NT2/D1 (cell line): ENCODE measurements around the gene ANKRD29.

Experiments used
- SUZ12 ChIP-seq: IDR thresholded peaks from 2 replicates; pipeline ENCODE4 v1.6.1; 2011; ENCODE audit not compliant: insufficient read length, insufficient read depth; ENCODE audit errors: extremely low read depth
- YY1 ChIP-seq: IDR thresholded peaks from 2 replicates; pipeline ENCODE4 v1.6.1; 2011; ENCODE audit not compliant: insufficient read length, insufficient read depth
- ZNF274 ChIP-seq: IDR thresholded peaks from 2 replicates; pipeline ENCODE4 v1.6.1; 2011; ENCODE audit warnings: mild to moderate bottlenecking, low read depth, low read length

DNA sequence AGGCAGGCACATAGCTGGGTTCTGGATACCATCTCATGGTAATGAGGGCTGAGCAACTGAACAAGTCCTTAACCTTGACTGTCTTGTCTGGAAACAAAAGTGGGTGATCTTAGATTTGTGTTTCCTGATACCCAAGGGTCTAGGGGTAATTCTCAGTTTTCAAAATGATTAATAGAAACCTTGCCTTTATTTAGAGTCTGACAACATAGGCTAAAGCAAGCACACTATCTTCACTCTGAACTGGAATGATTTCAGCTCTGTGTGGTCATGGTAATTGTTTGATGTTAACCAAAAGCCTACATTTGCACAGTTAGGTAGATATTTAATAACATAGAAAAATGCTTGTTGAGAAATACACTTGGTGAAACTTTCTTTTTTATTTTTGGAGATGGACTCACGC is 19.8 kb upstream of the ANKRD29 start:
- no peak for TF ChIP-seq ZNF274
- TF ChIP-seq YY1, result no peak
- TF ChIP-seq SUZ12, result no peak
